NOMO-1 treated with dmso at 0.1 percent for 144 hours (cell line): ENCODE data around the gene CNOT9.

ENCODE experiments used
- DNase-seq: peaks from one replicate; lab custom pipeline; 2025; ENCODE audit not compliant: unreplicated experiment; lab: John Stamatoyannopoulos, UW

CNOT9 gene

GRCh38 chr2:218643751-218644310 is 75.2 kb downstream of the CNOT9 start:
- DNase-seq, result no peak

DNA sequence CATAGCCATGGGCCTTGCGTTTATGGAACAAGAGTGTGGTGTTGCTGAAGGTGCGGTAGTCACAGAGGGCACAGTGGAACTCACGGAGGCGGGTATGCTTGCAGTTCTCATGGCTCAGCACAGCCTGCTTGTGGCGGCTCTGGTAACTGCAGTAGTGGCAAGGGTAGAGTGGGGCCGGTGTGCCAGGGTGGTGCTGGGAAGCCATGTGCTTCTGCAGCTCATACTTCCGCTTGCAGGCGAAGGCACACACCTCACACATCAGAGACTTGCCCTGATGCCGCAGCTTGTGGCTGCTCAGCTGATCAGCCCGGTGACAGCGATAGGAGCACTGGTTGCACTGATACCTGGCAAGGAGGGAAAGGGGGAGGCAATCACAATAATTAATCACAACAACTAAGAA is 76.1 kb downstream of the CNOT9 start:
- DNase-seq, result no peak

- DNase-seq, result no peak
These were observed 76.5 kb downstream of the CNOT9 start for GRCh38 chr2:218645126-218645525.
